ENCODE results near the gene CD38.

CD38 gene

GRCh38 chr4:15742083-15742582 is 36.0 kb upstream of the CD38 start:
- no peak overlapping the region for H3K27ac ChIP-seq
- TF ChIP-seq CTCF (IDR thresholded peaks at IDR 0.05) (no peak), ZFX (IDR thresholded peaks at IDR 0.05; ENCODE audit: borderline replicate concordance) (no peak)

- no peak overlapping the region for H3K27ac ChIP-seq
- TF ChIP-seq ZFX (IDR thresholded peaks at IDR 0.05; ENCODE audit: borderline replicate concordance) (no peak), CTCF (IDR thresholded peaks at IDR 0.05) (no peak)
Measured at GRCh38 chr4:15742637-15743036, 35.5 kb upstream of the CD38 start.

GRCh38 chr4:15744016-15744545 is 34.0 kb upstream of the CD38 start:
- no peak for TF ChIP-seq CTCF (IDR thresholded peaks at IDR 0.05)
- no peak for TF ChIP-seq ZFX (IDR thresholded peaks at IDR 0.05; ENCODE audit: borderline replicate concordance)
- H3K27ac ChIP-seq, result no peak overlapping the region

GRCh38 chr4:15746110-15746509 is 32.0 kb upstream of the CD38 start:
- no peak overlapping the region for H3K27ac ChIP-seq
- TF ChIP-seq CTCF (IDR thresholded peaks at IDR 0.05), result no peak
- no peak for TF ChIP-seq ZFX (IDR thresholded peaks at IDR 0.05; ENCODE audit: borderline replicate concordance)

GRCh38 chr4:15749001-15749400 is 29.1 kb upstream of the CD38 start:
- no peak for TF ChIP-seq ZFX (IDR thresholded peaks at IDR 0.05; ENCODE audit: borderline replicate concordance)

GRCh38 chr4:15751153-15751552 is 27.0 kb upstream of the CD38 start:
- TF ChIP-seq CTCF (IDR thresholded peaks at IDR 0.05) (no peak), ZFX (IDR thresholded peaks at IDR 0.05; ENCODE audit: borderline replicate concordance) (no peak)
- H3K27ac ChIP-seq, result no peak overlapping the region

More at GRCh38 chr4:15749001-15749400, 29.1 kb upstream of the CD38 start:
- no peak overlapping the region for H3K27ac ChIP-seq

- no peak overlapping the region for H3K27ac ChIP-seq
- TF ChIP-seq ZFX (IDR thresholded peaks at IDR 0.05; ENCODE audit: borderline replicate concordance) (no peak), CTCF (IDR thresholded peaks at IDR 0.05) (no peak)
Measured at GRCh38 chr4:15753081-15753480, 25.0 kb upstream of the CD38 start.

GRCh38 chr4:15753786-15754185 is 24.3 kb upstream of the CD38 start:
- no peak overlapping the region for H3K27ac ChIP-seq
- TF ChIP-seq ZFX (IDR thresholded peaks at IDR 0.05; ENCODE audit: borderline replicate concordance) (no peak), CTCF (IDR thresholded peaks at IDR 0.05) (no peak)

Measured in 22Rv1 (cell line).